Neural progenitor cell (in vitro differentiated cells): Measurements from ENCODE around the gene RPS6KA5. TPM values are rescaled to one million over a fixed set of nuclear protein-coding genes. Genes with fewer than 3 reads are reported as not detected.
A peak's percentile ranks its signal among the peaks of the same experiment; 100 is the strongest.

ENCODE experiments used
- DNase-seq: peaks from one replicate; pipeline ENCODE4 v3.0.0-alpha.2; 2016; ENCODE audit warnings: low spot score
- H2AFZ ChIP-seq: fragments of 200-600 bp; sonication (generic); replicated peaks from 2 replicates; pipeline ENCODE4 v1.6.1; 2016; ENCODE audit warnings: antibody characterized with exemption
- H3F3A ChIP-seq: fragments of 200-600 bp; sonication (generic); 2 replicates; pipeline ENCODE4 v1.6.1; 2016; ENCODE audit warnings: antibody characterized with exemption, low read depth
- H3K27ac ChIP-seq: fragments of 200-600 bp; sonication (generic); 2 replicates; pipeline ENCODE4 v1.5.1; 2016; ENCODE audit warnings: mild to moderate bottlenecking
- H3K27me3 ChIP-seq: fragments of 200-600 bp; sonication (generic); 2 replicates; pipeline ENCODE4 v1.6.1; 2016; ENCODE audit warnings: mild to moderate bottlenecking, moderate library complexity
- H3K36me3 ChIP-seq: fragments of 200-600 bp; sonication (generic); 2 replicates; pipeline ENCODE4 v1.5.1; 2016
- H3K4me1 ChIP-seq: fragments of 200-600 bp; sonication (generic); 2 replicates; pipeline ENCODE4 v1.6.1; 2016; ENCODE audit warnings: mixed run types
- H3K4me2 ChIP-seq: fragments of 200-600 bp; sonication (generic); 2 replicates; pipeline ENCODE4 v1.6.1; 2016
- H3K4me3 ChIP-seq: fragments of 200-600 bp; sonication (generic); 2 replicates; pipeline ENCODE4 v1.5.1; 2016
- H3K79me2 ChIP-seq: fragments of 200-600 bp; sonication (generic); 2 replicates; pipeline ENCODE4 v1.6.1; 2016; ENCODE audit warnings: low read depth
- H3K9ac ChIP-seq: fragments of 200-600 bp; sonication (generic); 2 replicates; pipeline ENCODE4 v1.6.1; 2016
- H3K9me3 ChIP-seq: fragments of 200-600 bp; sonication (generic); 2 replicates; pipeline ENCODE4 v1.5.1; 2016; ENCODE audit warnings: low read depth
- H4K20me1 ChIP-seq: fragments of 200-600 bp; sonication (generic); 2 replicates; pipeline ENCODE4 v1.6.1; 2016; ENCODE audit warnings: low read depth
- H3K27ac Mint-ChIP-seq: 3 replicates; pipeline ENCODE4 v1.8.0; 2021; ENCODE audit warnings: mixed read lengths
- H3K27me3 Mint-ChIP-seq: 2 replicates; pipeline ENCODE4 v1.8.0; 2022; ENCODE audit warnings: low read depth, mild to moderate bottlenecking, inconsistent platforms, moderate library complexity, mixed read lengths; ENCODE audit not compliant: insufficient read depth
- H3K36me3 Mint-ChIP-seq: 3 replicates; pipeline ENCODE4 v1.8.0; 2021; ENCODE audit warnings: mixed read lengths
- H3K4me1 Mint-ChIP-seq: 3 replicates; pipeline ENCODE4 v1.8.0; 2021; ENCODE audit warnings: mixed read lengths
- H3K4me3 Mint-ChIP-seq: 3 replicates; pipeline ENCODE4 v1.8.0; 2021; ENCODE audit warnings: mild to moderate bottlenecking, moderate library complexity, mixed read lengths
- H3K9me3 Mint-ChIP-seq: 3 replicates; pipeline ENCODE4 v1.8.0; 2020; ENCODE audit warnings: mixed read lengths
- CTCF ChIP-seq: fragments of 200-600 bp; sonication (generic); IDR thresholded peaks from 2 replicates; pipeline ENCODE4 v1.5.1; 2017; ENCODE audit warnings: antibody characterized with exemption, mild to moderate bottlenecking
- EZH2 ChIP-seq: fragments of 200-600 bp; sonication (generic); IDR thresholded peaks from 2 replicates; pipeline ENCODE4 v1.6.1; 2017; ENCODE audit warnings: antibody characterized with exemption, mild to moderate bottlenecking, moderate library complexity
- EZH2phosphoT487 ChIP-seq: fragments of 200-600 bp; sonication (generic); IDR thresholded peaks from 2 replicates; pipeline ENCODE4 v1.6.1; 2017; ENCODE audit warnings: antibody characterized with exemption
- total RNA-seq: library from RNA; depleted of rRNA; stranded (reverse); fragments of >200 nt; gene quantifications from 2 replicates; pipeline ENCODE4 v1.2.3, GENCODE V29; 2015; ENCODE audit warnings: low replicate concordance

RPS6KA5 gene
- total RNA-seq, 1 donor from 2014 or later = 8.3 TPM

GRCh38 chr14:91008759-91009409, 51.6 kb downstream of the RPS6KA5 start:
- Histone ChIP-seq H3F3A (no peaks in the 10 kb centered on the region), H3K9ac (no peak overlapping the region), H3K27ac (no peak overlapping the region), H3K27me3 (no peaks in the 10 kb centered on the region), H3K36me3 (no peaks in the 10 kb centered on the region), H3K9me3 (no peaks in the 10 kb centered on the region), H4K20me1 (no peaks in the 10 kb centered on the region), H2AFZ (no peak overlapping the region), H3K4me2 (no peak overlapping the region), H3K79me2 (no peaks in the 10 kb centered on the region), H3K4me3 (no peak overlapping the region), H3K4me1 (no peaks in the 10 kb centered on the region)
- Mint-ChIP-seq H3K9me3 (no peaks in the 10 kb centered on the region), H3K27ac (no peak overlapping the region), H3K27me3 (no peaks in the 10 kb centered on the region), H3K4me3 (no peak overlapping the region), H3K36me3 (no peaks in the 10 kb centered on the region), H3K4me1 (peaks cover 2% of the 10 kb centered on the region)
- DNase-seq = peak; percentile 26
- TF ChIP-seq EZH2 = no peak
- TF ChIP-seq CTCF = no peak
- no peak for TF ChIP-seq EZH2phosphoT487

GRCh38 chr14:91005716-91006115, 54.7 kb downstream of the RPS6KA5 start:
- Histone ChIP-seq H3K36me3 (no peaks in the 10 kb centered on the region), H3K9ac (no peak overlapping the region), H3K9me3 (no peaks in the 10 kb centered on the region), H2AFZ (no peak overlapping the region), H3K4me2 (no peak overlapping the region), H3K4me1 (no peaks in the 10 kb centered on the region), H3F3A (no peaks in the 10 kb centered on the region), H3K27me3 (no peaks in the 10 kb centered on the region), H3K4me3 (no peak overlapping the region), H4K20me1 (no peaks in the 10 kb centered on the region), H3K79me2 (no peaks in the 10 kb centered on the region), H3K27ac (no peak overlapping the region)
- Mint-ChIP-seq H3K27ac (no peak overlapping the region), H3K27me3 (no peaks in the 10 kb centered on the region), H3K9me3 (no peaks in the 10 kb centered on the region), H3K4me1 (peaks cover 2% of the 10 kb centered on the region), H3K4me3 (no peak overlapping the region), H3K36me3 (no peaks in the 10 kb centered on the region)
- no peak for TF ChIP-seq EZH2phosphoT487
- TF ChIP-seq CTCF = no peak
- TF ChIP-seq EZH2 = no peak
- DNase-seq = no peak

GRCh38 chr14:91004987-91005386, 55.5 kb downstream of the RPS6KA5 start:
- Histone ChIP-seq H3K4me3 (no peak overlapping the region), H3K36me3 (no peaks in the 10 kb centered on the region), H3K4me2 (no peak overlapping the region), H2AFZ (no peak overlapping the region), H3K9me3 (no peaks in the 10 kb centered on the region), H3K27me3 (no peaks in the 10 kb centered on the region), H3K4me1 (no peaks in the 10 kb centered on the region), H3K79me2 (no peaks in the 10 kb centered on the region), H3K27ac (no peak overlapping the region), H3K9ac (no peak overlapping the region), H3F3A (no peaks in the 10 kb centered on the region), H4K20me1 (no peaks in the 10 kb centered on the region)
- Mint-ChIP-seq H3K36me3 (no peaks in the 10 kb centered on the region), H3K27ac (no peak overlapping the region), H3K4me3 (no peak overlapping the region), H3K27me3 (no peaks in the 10 kb centered on the region), H3K4me1 (peaks cover 2% of the 10 kb centered on the region), H3K9me3 (no peaks in the 10 kb centered on the region)
- TF ChIP-seq CTCF (no peak), EZH2 (no peak), EZH2phosphoT487 (no peak)
- no peak for DNase-seq
